HG03342 (cell line): ENCODE results near the gene SULT2B1.

Experiments
- ATAC-seq: cut with Tn5 transposase; IDR thresholded peaks from one replicate; pipeline ENCODE4 v1.9.1; 2021; ENCODE audit warnings: mild to moderate bottlenecking, moderate library complexity; ENCODE audit not compliant: unreplicated experiment

The SULT2B1 gene

GRCh38 chr19:48598996-48599700 lies 47.2 kb downstream of the SULT2B1 start:
- no peak for ATAC-seq

DNA sequence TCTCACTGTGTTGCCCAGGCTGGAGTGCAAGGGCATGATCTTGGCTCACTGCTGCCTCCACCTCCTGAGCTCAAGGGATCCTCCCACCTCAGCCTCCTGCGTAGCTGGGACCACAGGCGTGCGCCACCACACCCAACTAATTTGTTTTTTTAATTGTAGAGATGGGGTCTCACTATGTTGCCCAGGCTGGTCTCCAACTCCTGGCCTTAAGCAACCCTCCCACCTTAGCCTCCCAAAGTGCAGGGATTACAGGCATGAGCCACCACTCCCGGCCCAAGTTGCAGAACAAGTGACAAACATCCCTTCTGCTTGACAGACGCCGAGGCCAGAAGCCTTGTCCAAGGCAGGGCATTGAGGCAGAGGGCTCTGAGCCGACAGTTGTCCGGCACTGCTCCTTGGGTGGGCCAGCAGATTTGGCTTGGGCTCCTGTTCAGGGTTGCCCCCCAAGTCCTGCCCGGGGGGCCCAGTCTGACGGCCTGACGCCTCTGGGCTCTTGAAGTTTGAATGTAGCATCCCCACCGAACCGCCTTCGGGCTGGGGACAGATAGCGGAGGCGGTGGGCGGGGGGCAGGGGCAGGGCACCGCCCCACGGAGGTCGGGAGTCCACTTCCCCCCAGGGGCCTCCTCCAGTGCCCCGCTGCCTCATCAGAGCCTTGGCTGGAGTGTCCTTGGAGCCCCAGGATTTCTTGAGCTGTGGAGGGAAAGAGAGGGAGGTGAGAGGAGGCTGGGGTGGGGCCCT lies 48.9 kb downstream of the SULT2B1 start:
- no peak for ATAC-seq

GRCh38 chr19:48603001-48603400 lies 51.0 kb downstream of the SULT2B1 start:
- no peak for ATAC-seq

- no peak for ATAC-seq
Measured at GRCh38 chr19:48603449-48603848, 51.5 kb downstream of the SULT2B1 start.

GRCh38 chr19:48603850-48604249 lies 51.9 kb downstream of the SULT2B1 start:
- no peak for ATAC-seq

GRCh38 chr19:48606463-48607358 lies 54.7 kb downstream of the SULT2B1 start, which contains the start of gene SPACA4:
Gene SPACA4, plus strand, starts transcription at chr19:48606742. Its CDS starts 237 bp downstream, at chr19:48606979.
- no peak for ATAC-seq

DNA sequence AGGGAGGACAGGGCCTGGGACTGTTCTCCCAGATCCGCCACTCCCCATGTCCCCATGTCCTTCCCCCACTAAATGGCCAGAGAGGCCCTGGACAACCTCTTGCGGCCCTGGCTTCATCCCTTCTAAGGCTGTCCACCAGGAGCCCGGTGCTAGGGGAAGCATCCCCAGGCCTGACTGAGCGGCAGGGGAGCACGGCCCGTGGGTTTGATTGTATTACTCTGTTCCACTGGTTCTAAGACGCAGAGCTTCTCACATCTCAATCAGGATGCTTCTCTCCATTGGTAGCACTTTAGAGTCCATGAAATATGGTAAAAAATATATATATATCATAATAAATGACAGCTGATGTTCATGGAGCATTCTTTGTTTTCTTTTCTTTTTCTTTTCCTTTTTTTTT lies 55.4 kb downstream of the SULT2B1 start:
- ATAC-seq, result no peak

- no peak for ATAC-seq
Measured at GRCh38 chr19:48608798-48609263, 56.9 kb downstream of the SULT2B1 start.

- no peak for ATAC-seq
Measured at GRCh38 chr19:48609571-48610108, 57.7 kb downstream of the SULT2B1 start.

DNA sequence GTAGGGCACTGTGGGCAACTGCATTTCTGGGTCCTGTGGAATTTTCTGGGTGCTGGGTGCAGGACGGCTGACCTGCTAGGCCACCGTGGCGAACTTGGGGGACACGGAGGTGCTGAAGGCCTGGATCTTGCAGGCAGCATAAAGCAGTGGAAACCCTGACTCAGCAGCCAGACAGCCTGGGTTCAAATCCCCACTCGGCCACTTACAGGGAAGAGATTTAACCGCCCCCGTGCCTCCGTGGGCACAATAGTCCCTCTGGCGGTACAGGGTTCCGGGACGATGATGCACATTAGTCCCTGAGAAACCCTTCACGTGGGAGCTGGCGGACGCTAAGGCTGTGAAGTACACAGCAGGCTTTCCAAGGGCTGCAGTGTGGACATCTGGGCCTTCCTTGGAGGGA lies 59.9 kb downstream of the SULT2B1 start:
- no peak for ATAC-seq

DNA sequence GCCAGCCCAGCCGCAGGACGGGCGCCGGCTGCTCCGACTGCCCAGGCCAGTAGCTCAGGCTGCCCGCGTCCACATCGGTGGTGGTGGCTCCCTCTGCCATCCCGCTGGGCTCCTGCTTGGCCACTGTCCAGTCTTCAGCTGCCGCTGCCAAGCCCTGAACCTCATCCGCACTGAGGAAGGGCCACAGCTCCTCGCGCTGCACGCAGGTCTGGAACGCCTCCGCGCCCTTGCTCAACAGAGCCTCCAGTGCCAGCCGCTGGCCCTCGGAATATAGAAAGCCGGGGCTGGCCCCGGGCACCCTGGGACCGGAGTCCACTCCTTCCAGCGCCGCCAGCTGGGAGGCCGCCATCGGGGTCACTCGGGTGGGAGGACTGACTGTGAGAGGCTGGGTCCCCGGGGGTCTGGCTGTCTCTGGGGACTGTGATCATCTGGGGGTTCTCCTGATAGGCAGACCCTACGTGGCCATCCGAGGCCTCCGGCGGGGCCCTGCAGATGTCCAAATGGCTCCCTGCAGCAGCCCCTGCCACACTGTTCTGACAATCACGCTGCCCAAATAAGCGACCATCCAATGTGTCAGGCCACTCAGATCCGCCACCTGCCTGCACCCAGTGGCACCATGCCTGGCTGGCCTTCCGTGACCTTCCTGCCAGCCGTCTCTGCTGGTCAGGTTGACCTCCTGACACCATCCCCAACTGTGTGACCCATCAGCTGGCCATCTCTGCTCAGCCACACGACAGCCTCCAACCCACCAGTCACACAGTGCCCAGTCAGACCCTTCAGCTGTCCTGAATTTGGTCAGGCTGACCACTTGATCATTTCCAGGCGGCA lies 61.3 kb downstream of the SULT2B1 start:
- ATAC-seq, result no peak

DNA sequence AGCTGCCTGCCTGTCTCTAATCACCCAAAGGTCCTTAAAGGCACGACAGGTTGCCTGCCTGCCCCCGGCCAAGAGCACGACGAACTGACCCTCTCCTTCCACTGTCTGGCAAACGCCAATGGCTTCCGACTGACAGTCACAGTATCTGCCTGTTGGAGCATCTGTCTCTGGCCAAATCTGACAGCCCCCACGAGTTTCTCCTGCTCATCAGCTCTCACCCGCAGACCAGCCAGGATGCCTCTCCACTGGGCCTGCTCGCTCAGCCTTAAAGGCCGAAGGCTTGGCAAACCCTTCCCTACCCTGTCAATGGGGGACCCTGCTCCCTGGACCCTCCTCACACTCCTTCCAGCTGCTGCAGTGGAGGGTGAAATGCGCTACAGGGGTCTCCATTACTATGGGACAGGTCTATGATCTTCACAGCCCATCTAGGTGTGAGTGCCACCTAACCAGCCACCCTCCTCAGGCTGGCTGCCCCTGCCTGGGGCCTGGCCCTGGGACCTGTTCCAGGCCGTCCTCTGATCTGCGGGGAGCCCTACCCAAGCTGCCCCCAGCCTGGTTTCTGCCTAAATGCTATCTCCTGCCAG lies 62.0 kb downstream of the SULT2B1 start:
- ATAC-seq, result no peak

DNA sequence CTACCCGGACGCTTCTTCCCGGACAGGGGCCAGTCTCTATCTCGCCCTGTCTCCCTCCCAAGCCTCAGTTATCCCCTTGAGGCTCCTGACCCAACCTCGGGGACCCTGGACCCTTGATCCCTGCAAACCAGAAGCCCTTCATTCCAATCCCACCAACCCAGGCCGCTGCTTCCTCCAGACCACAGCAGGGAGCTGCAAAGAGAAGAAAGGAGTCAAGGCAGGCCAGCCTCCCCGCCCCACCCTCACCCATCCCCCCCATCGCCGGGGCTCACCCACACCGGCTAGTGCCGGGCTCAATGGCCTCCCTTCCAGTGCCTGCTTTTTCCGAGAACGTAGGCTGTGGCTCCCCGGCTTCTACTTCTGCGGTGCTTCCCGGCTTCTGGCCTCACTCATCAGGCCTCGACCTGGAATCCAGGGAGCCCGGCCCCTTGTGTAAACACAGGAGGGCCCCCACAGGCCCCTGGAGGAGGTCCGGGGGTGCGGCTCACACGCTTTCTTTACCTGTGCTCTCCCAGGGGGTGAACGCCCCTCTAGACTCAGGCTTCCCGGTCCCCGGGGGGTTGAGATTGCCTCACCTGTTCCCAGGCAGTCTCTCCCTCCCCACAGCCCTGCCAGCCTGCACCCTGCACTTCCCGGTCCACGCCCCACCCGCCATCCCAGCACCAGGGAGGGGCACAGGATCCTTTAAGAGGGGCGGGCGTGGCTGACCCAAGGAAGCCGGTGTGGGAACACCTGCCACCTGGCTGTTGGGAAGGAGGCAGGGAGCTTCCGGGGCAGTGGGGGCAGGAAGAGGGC lies 62.7 kb downstream of the SULT2B1 start, which contains the start of gene FAM83E:
FAM83E (minus strand) TSS at position 641 of the 795 bp plus-strand sequence. CDS start 1,704 bp downstream, outside the sequence.
- ATAC-seq, result no peak

- ATAC-seq, result no peak
Measured at GRCh38 chr19:48615231-48616040, 63.5 kb downstream of the SULT2B1 start.

- no peak for ATAC-seq
Measured at GRCh38 chr19:48616041-48616436, 64.1 kb downstream of the SULT2B1 start.

GRCh38 chr19:48616491-48617056 lies 64.6 kb downstream of the SULT2B1 start:
- no peak for ATAC-seq

GRCh38 chr19:48617146-48617937 lies 65.4 kb downstream of the SULT2B1 start:
- no peak for ATAC-seq
